Neural cell (in vitro differentiated cells): ENCODE measurements around the gene SPRYD3. TPM values are rescaled to one million over a fixed set of nuclear protein-coding genes. Genes with fewer than 3 reads are reported as not detected.

ENCODE experiments used
- H2AFZ ChIP-seq: fragments of 200-600, 300-800 bp; sonication (generic), shearing (Covaris generic); 2 replicates; pipeline ENCODE4 v1.6.0; 2014; ENCODE audit warnings: low read depth, mild to moderate bottlenecking, antibody characterized with exemption, low read length, moderate library complexity
- H3F3A ChIP-seq: fragments of 200-600 bp; shearing (Covaris generic); 2 replicates; pipeline ENCODE4 v1.6.1; 2016; ENCODE audit warnings: mild to moderate bottlenecking, moderate library complexity, mixed read lengths, antibody characterized with exemption, low read length; ENCODE audit not compliant: insufficient read depth, poor library complexity, severe bottlenecking
- H3K27ac ChIP-seq: fragments of 200-600, 300-800 bp; sonication (generic), shearing (Covaris generic); 2 replicates; pipeline ENCODE4 v1.5.1; 2014; ENCODE audit warnings: mild to moderate bottlenecking, low read length, moderate library complexity
- H3K27me3 ChIP-seq: fragments of 300-800, 200-600 bp; sonication (generic), shearing (Covaris generic); 2 replicates; pipeline ENCODE4 v1.6.0; 2014; ENCODE audit warnings: mild to moderate bottlenecking, low read depth, low read length, moderate library complexity; ENCODE audit not compliant: insufficient read depth
- H3K36me3 ChIP-seq: fragments of 300-800, 200-600 bp; sonication (generic), shearing (Covaris generic); 2 replicates; pipeline ENCODE4 v1.5.1; 2014; ENCODE audit warnings: mild to moderate bottlenecking, antibody characterized with exemption, low read length, moderate library complexity; ENCODE audit not compliant: insufficient read depth
- H3K4me2 ChIP-seq: fragments of 300-800, 200-600 bp; sonication (generic), shearing (Covaris generic); 2 replicates; pipeline ENCODE4 v1.6.0; 2014; ENCODE audit warnings: mild to moderate bottlenecking, low read length
- H3K4me3 ChIP-seq: fragments of 300-800, 200-600 bp; sonication (generic), shearing (Covaris generic); 2 replicates; pipeline ENCODE4 v1.5.1; 2014; ENCODE audit warnings: mild to moderate bottlenecking, low read length, moderate library complexity
- H3K79me2 ChIP-seq: fragments of 200-600 bp; shearing (Covaris generic); replicated peaks from 2 replicates; pipeline ENCODE4 v1.6.0; 2014; ENCODE audit warnings: mild to moderate bottlenecking, low read length, moderate library complexity; ENCODE audit not compliant: insufficient read depth
- H3K9ac ChIP-seq: fragments of 300-800, 200-600 bp; sonication (generic), shearing (Covaris generic); 2 replicates; pipeline ENCODE4 v1.6.1; 2016; ENCODE audit warnings: mild to moderate bottlenecking, low read length, mixed read lengths
- H3K9me2 ChIP-seq: fragments of 200-600 bp; shearing (Covaris generic); 2 replicates; pipeline ENCODE4 v1.6.1; 2016; ENCODE audit warnings: mild to moderate bottlenecking, low read length, mixed read lengths; ENCODE audit not compliant: insufficient read depth
- H3K9me3 ChIP-seq: fragments of 200-600, 300-800 bp; sonication (generic), shearing (Covaris generic); 2 replicates; pipeline ENCODE4 v1.6.1; 2016; ENCODE audit warnings: mild to moderate bottlenecking, mixed run types, low read length, moderate library complexity, mixed read lengths
- H4K20me1 ChIP-seq: fragments of 200-600 bp; shearing (Covaris generic); 2 replicates; pipeline ENCODE4 v1.6.1; 2016; ENCODE audit warnings: mild to moderate bottlenecking, mixed run types; ENCODE audit not compliant: insufficient read depth
- EP300 ChIP-seq: fragments of 450-650 bp; conservative IDR thresholded peaks from 2 replicates; pipeline ENCODE4 v1.6.1; 2014; ENCODE audit warnings: antibody characterized with exemption, mild to moderate bottlenecking, moderate library complexity; ENCODE audit not compliant: poor library complexity, severe bottlenecking
- MXI1 ChIP-seq: fragments of 450-650 bp; conservative IDR thresholded peaks from 2 replicates; pipeline ENCODE4 v1.6.1; 2014; ENCODE audit warnings: antibody characterized with exemption, mild to moderate bottlenecking; ENCODE audit not compliant: poor library complexity, severe bottlenecking
- POLR2AphosphoS5 ChIP-seq: IDR thresholded peaks from 2 replicates; pipeline ENCODE4 v1.6.1; 2012
- RAD21 ChIP-seq: fragments of 450-650 bp; conservative IDR thresholded peaks from 2 replicates; pipeline ENCODE4 v1.6.1; 2014; ENCODE audit warnings: antibody characterized with exemption, mild to moderate bottlenecking, moderate library complexity
- polyA plus RNA-seq: library from polyadenylated mRNA; depleted of rRNA; stranded (reverse); fragments of >200 nt; gene quantifications from 2 replicates; pipeline ENCODE4 v1.2.3, GENCODE V29; 2014
- small RNA-seq, 3 experiments: library from RNA; depleted of rRNA; stranded (forward); fragments of <200 nt; gene quantifications; one replicate each; pipeline ENCODE3, GENCODE V24; 2012

SPRYD3 gene
- polyA plus RNA-seq, 1 donor from 2014 or later: 20.8 TPM

GRCh38 chr12:53014709-53015108 lies 64.5 kb downstream of the SPRYD3 start:
- H3F3A ChIP-seq: no peaks in the 10 kb centered on the region
- H3K27me3 ChIP-seq: no peaks in the 10 kb centered on the region
- no peak overlapping the region for H3K4me2 ChIP-seq
- H3K9me3 ChIP-seq: no peaks in the 10 kb centered on the region
- peaks cover 7% of the 10 kb centered on the region for H4K20me1 ChIP-seq
- H3K79me2 ChIP-seq: peaks cover 61% of the 10 kb centered on the region
- no peak overlapping the region for H2AFZ ChIP-seq
- TF ChIP-seq EP300: no peak
- no peak for TF ChIP-seq POLR2AphosphoS5
- no peak for TF ChIP-seq RAD21
- TF ChIP-seq MXI1: no peak
- no peak overlapping the region for H3K27ac ChIP-seq
- H3K9me2 ChIP-seq: no peaks in the 10 kb centered on the region
- no peak overlapping the region for H3K9ac ChIP-seq
- no peak overlapping the region for H3K4me3 ChIP-seq
- no peaks in the 10 kb centered on the region for H3K36me3 ChIP-seq

Small RNAs within 50 kb of the gene (small RNA-seq; reads per million reads assigned to genes)
- 0 reads per million in 3 experiments for gene MIR6757

Other genes starting within 250 kb of the SPRYD3 start
- gene KRT79, start 245.1 kb downstream of the SPRYD3 start, polyA plus RNA-seq: not detected in 2 replicates
- not detected in 2 replicates for gene KRT78, start 230.4 kb downstream of the SPRYD3 start, polyA plus RNA-seq
- 0.46 and 3.0 TPM in 2 replicates for gene KRT8, start 174.3 kb downstream of the SPRYD3 start, polyA plus RNA-seq
- 0.76 and 0.78 TPM in 2 replicates for gene KRT18, start 130.3 kb downstream of the SPRYD3 start, polyA plus RNA-seq
- 329 and 333 TPM in 2 replicates for gene EIF4B, start 72.9 kb downstream of the SPRYD3 start, polyA plus RNA-seq
- gene TNS2, start 29.3 kb downstream of the SPRYD3 start, polyA plus RNA-seq: 4.2 and 7.9 TPM in 2 replicates
- gene IGFBP6, start 18.3 kb upstream of the SPRYD3 start, polyA plus RNA-seq: 0.26 TPM in 1 of 2 replicates, not detected in the other
- gene SOAT2, start 24.1 kb upstream of the SPRYD3 start, polyA plus RNA-seq: not detected in 2 replicates
- 24.3 and 25.9 TPM in 2 replicates for gene ZNF740, start 101.3 kb upstream of the SPRYD3 start, polyA plus RNA-seq
- gene CSAD, start 101.5 kb upstream of the SPRYD3 start, polyA plus RNA-seq: 41.9 and 51.6 TPM in 2 replicates
- gene ITGB7, start 127.9 kb upstream of the SPRYD3 start, polyA plus RNA-seq: 0.26 TPM in 1 of 2 replicates, not detected in the other
- 0.61 and 1.0 TPM in 2 replicates for gene RARG, start 152.8 kb upstream of the SPRYD3 start, polyA plus RNA-seq
- 0.33 and 4.5 TPM in 2 replicates for gene ESPL1, start 188.9 kb upstream of the SPRYD3 start, polyA plus RNA-seq
- gene PFDN5, start 216.2 kb upstream of the SPRYD3 start, polyA plus RNA-seq: 1,371 and 1,383 TPM in 2 replicates
- 70.5 and 84.1 TPM in 2 replicates for gene MYG1, start 220.3 kb upstream of the SPRYD3 start, polyA plus RNA-seq
- 138 and 153 TPM in 2 replicates for gene AAAS, start 242.2 kb upstream of the SPRYD3 start, polyA plus RNA-seq